Heart left ventricle (tissue), 16 donors: ENCODE measurements around the gene SIRT5. TPM values are rescaled to one million over a fixed set of nuclear protein-coding genes. Genes with fewer than 3 reads are reported as not detected.

Experiments
- ATAC-seq, 4 donors: fragments of 200-7000 bp; cut with Tn5 transposase; one replicate each; pipeline ENCODE4 v1.9.1; 2020 to 2022; ENCODE audit warnings: moderate library complexity in 4 of 4, mild to moderate bottlenecking in 3 of 4, moderate number of reproducible peaks in 1 of 4
- DNase-seq, 5 donors: peaks; one replicate each; pipeline ENCODE4 v3.0.0-alpha.2; 2020
- H3K27ac ChIP-seq, 12 donors: fragments of 200-600 bp; sonication (generic) in 4 of 12; one replicate each; pipeline versions ENCODE4 v1.5.0 to v1.8.0; 2016 to 2022; ENCODE audit warnings: mild to moderate bottlenecking in 2 of 12
- H3K27me3 ChIP-seq, 9 donors: fragments of 200-600 bp; sonication (generic) in 2 of 9; one replicate each; pipeline versions ENCODE4 v1.5.1 to v1.8.0; 2016 to 2022; ENCODE audit warnings: mild to moderate bottlenecking in 3 of 9
- H3K36me3 ChIP-seq, 9 donors: fragments of 200-600 bp; sonication (generic) in 2 of 9; one replicate each; pipeline versions ENCODE4 v1.5.0 to v1.8.0; 2018 to 2022; ENCODE audit warnings: mild to moderate bottlenecking in 2 of 9
- H3K4me1 ChIP-seq, 12 donors: fragments of 200-600 bp; sonication (generic) in 4 of 12; one replicate each; pipeline versions ENCODE4 v1.5.0 to v1.8.0; 2016 to 2022; ENCODE audit warnings: mild to moderate bottlenecking in 3 of 12
- H3K4me3 ChIP-seq, 12 donors: fragments of 200-600 bp; sonication (generic) in 4 of 12; one replicate each; pipeline versions ENCODE4 v1.5.0 to v1.8.0; 2017 to 2022; ENCODE audit warnings: mild to moderate bottlenecking in 9 of 12, moderate library complexity in 4 of 12
- H3K9me3 ChIP-seq, 12 donors: fragments of 200-600 bp; sonication (generic) in 4 of 12; one replicate each; pipeline versions ENCODE4 v1.5.0 to v1.8.0; 2016 to 2022; ENCODE audit warnings: mild to moderate bottlenecking in 1 of 12
- CTCF ChIP-seq, 12 donors: fragments of 200-600 bp; sonication (generic) in 4 of 12; IDR thresholded peaks; one replicate each; pipeline versions ENCODE4 v1.5.0 to v1.8.0; 2018 to 2022; ENCODE audit warnings: antibody characterized with exemption in 12 of 12, mild to moderate bottlenecking in 5 of 12
- POLR2A ChIP-seq, 2 donors: fragments of 450-650 bp; IDR thresholded peaks; one replicate each; pipeline ENCODE4 v1.6.1; 2017; ENCODE audit warnings: antibody characterized with exemption in 2 of 2, mild to moderate bottlenecking in 2 of 2, moderate library complexity in 2 of 2
- WGBS, 4 donors: extraction: QIAGEN DNeasy Blood & Tissue Kit in 2 of 4; methylation state at CpG; one replicate each; pipeline versions ENCODE4 v1.1.5 to v1.1.7; 2013 to 2018; 5-methylcytosine and 5-hydroxymethylcytosine counted together
- intact Hi-C, 10 donors: fragments of 100-400 bp; cut with DNase I; formaldehyde crosslinking; loops; one replicate each; pipeline versions ENCODE4 v1.11.1 to v1.14.2; 2022
- polyA plus RNA-seq, 2 donors: library from polyadenylated mRNA; stranded (reverse); fragments of 200-250 nt; gene quantifications; one replicate each; pipeline ENCODE4 v1.2.3, GENCODE V29; 2013
- total RNA-seq, 9 donors: library from RNA; depleted of rRNA in 2 of 9; stranded (reverse); fragments of >200 nt in 2 of 9; fragmentation: NEBNext Ultra II Directional in 3 of 9; extraction: Animal tissue kit (Norgen Biotek cat#: 25700) in 3 of 9; gene quantifications; one replicate each; pipeline versions ENCODE4 v1.1.0 to v1.2.4, GENCODE V29; 2016 to 2023
- donor health status: ischemic (EF 13 %, LVEDD 7.1; RV severe dilation, severe dysfunction).
- donor health status: healthy with polysubstance abuse.
- donor health status: DM: no; HTN: yes; CAD: no.
- donor health status: DM: no; HTN: no; CAD: no.
- donor health status: ischemic (EF 25% LVEDD 6.9; RV normal size, moderate dysfunction).
- donor health status: ischemic (EF 25% LVEDD 5.7; RV mildly dilated, moderate dysfunction).
- donor health status: healthy.
- donor health status: DM: yes; HTN: yes; CAD: no.
- donor health status: ischemic (EF 35%, LVEDD 5.7; RV mildly dilated, moderate dysfunction).
- donor health status: nonischemic (EF 11% LVEDD 7.7; RV severe dilation, severe dysfunction).
- donor health status: DM: yes; HTN: yes; CAD: no.
- donor health status: PGD.
- donor health status: ischemic (EF 29% LVEDD 5.4; RV normal size, mild dysfunction).
- donor health status: nonischemic (EF 23%, LVEDD 6.1; RV moderate dilation, normal function).

Gene SIRT5
- total and polyA plus RNA-seq, 11 donors: 13.1 to 60.0 (median 37.1) TPM

GRCh38 chr6:13614926-13615791 is 40.8 kb downstream of the SIRT5 start, which contains the start of gene NOL7:
NOL7 (plus strand) TSS chr6:13615335; CDS start chr6:13615359, 24 bp downstream.
- TF ChIP-seq POLR2A (IDR thresholded peaks at IDR 0.05) (peak in 1 of 2 donors; percentile 72), CTCF (IDR thresholded peaks at IDR 0.05) (peak; percentile 83 to 99 (median 92))
- H3K9me3 ChIP-seq: no peaks in the 10 kb centered on the region

DNA sequence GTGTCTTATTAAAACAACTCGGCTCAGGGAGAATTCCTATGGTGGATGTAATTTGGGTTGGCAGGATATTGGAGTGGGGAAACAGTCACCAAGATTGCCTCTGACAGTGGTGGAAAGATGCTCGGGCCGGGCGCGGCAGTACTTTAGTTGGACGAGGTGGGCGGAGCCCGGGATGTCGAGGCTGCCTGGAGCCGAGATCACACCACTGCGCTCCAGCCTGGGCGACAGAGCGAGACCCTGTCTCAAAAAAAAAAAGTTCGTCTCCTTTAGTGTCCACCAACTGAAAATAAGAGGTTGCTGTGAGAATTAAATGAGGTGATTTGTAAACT is 41.4 kb downstream of the SIRT5 start:
- Histone ChIP-seq H3K9me3 (no peaks in the 10 kb centered on the region), H3K27ac (peak overlapping the region; percentile 75 to 94 (median 89)), H3K4me3 (peak overlapping the region; percentile 66 to 96 (median 83)), H3K4me1 (peaks cover 3 to 42% (median 26%) of the 10 kb centered on the region in 12 donors), H3K36me3 (peaks cover 0 to 44% (median 38%) of the 10 kb centered on the region in 9 donors), H3K27me3 (no peaks in the 10 kb centered on the region)
- intact Hi-C loops: loop anchor here in 8 of 10 donors (1.0 to 10.0 kb wide), 9 partner anchors 41 to 288 kb away; partner anchors contain the start of genes RANBP9 (in 4 of the 8), SIRT5 (in 1 of the 8) and TBC1D7 (in 1 of the 8)
- DNase-seq (peak; percentile 53 to 72 (median 55)), ATAC-seq (peak in 3 of 4 donors; percentile 29 to 55 (median 31))
- TF ChIP-seq CTCF (IDR thresholded peaks at IDR 0.05): no peak
- 0 to 1% (median 0%) methylated on average over 14 of the region's 14 CpGs for WGBS, 4 donors

More at GRCh38 chr6:13614926-13615791, 40.8 kb downstream of the SIRT5 start, which contains the start of gene NOL7:
- Histone ChIP-seq H3K4me3 (peak within 1 kb of the TSS; percentile 66 to 96 (median 83)), H3K27ac (peak within 1 kb of the TSS; percentile 75 to 94 (median 89)), H3K36me3 (peaks cover 0 to 38% (median 32%) of the 10 kb centered on the region in 9 donors), H3K27me3 (no peaks in the 10 kb centered on the region), H3K4me1 (peaks cover 3 to 48% (median 27%) of the 10 kb centered on the region in 12 donors)
- WGBS, 4 donors: 0% methylated on average over 52 to 85 of the region's 85 CpGs
- DNase-seq: peak; percentile 98 to 99 (median 98)
- intact Hi-C loops: loop anchor here in 8 of 10 donors (1.0 to 10.0 kb wide), 11 partner anchors 38 to 288 kb away; partner anchors contain the start of genes RANBP9 (in 4 of the 8), SIRT5 (in 2 of the 8) and TBC1D7 (in 1 of the 8)
- ATAC-seq: peak; percentile 96 to 98 (median 96)

DNA sequence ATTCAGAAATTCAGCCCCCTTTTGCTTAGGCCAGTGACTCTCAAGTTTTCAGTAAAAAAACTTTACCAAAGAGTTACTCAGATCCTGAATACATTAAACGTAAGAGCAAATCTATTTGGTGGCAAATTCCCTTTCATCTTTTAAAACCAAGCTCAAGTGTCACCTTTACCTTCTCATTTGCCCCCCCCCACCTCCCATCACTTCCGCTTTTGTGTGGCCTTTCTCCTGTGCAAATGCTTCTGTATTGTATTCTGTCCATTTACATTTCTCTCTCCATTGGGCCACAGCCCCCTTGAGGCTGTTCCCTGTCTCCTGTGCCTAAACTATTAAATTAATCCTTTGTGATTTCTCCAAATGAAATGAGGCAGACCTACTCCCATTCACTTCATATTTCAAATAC is 42.7 kb downstream of the SIRT5 start:
- TF ChIP-seq CTCF (IDR thresholded peaks at IDR 0.05): no peak
- no peak for TF ChIP-seq POLR2A (IDR thresholded peaks at IDR 0.05)
- peaks cover 0 to 57% (median 51%) of the 10 kb centered on the region in 9 donors for H3K36me3 ChIP-seq
- H3K4me3 ChIP-seq: no peak overlapping the region
- no peaks in the 10 kb centered on the region for H3K27me3 ChIP-seq
- 74 to 89% (median 87%) methylated on average over 2 of the region's 2 CpGs for WGBS, 4 donors
- ATAC-seq: no peak
- no peak overlapping the region for H3K27ac ChIP-seq
- peaks cover 3 to 33% (median 24%) of the 10 kb centered on the region in 12 donors for H3K4me1 ChIP-seq
- no peak for DNase-seq
- intact Hi-C loops: loop anchor here in 6 of 10 donors (5.0 to 10.0 kb wide), 6 partner anchors 88 to 290 kb away; partner anchors contain the start of genes RANBP9 (in 2 of the 6) and TBC1D7 (in 1 of the 6)
- no peaks in the 10 kb centered on the region for H3K9me3 ChIP-seq

DNA sequence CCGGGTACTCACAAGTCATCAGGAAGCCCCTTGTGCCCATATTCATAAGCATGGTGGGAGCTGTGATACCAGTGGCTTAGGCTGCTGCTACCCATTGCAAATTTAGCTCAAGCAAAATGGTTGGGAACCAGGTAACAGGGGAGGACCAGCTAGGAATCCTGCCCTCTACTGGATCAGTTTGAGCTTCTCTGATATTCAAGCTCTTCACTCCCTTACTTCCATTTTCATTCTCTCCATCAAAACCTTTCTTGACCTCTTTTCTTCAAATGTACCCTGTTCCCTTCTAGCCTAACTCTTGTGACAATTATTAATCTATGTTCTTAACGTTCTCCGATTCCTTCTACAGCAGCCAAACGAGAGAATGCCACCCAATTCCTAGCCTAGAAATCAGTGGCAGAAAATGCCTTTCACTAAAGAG is 50.5 kb downstream of the SIRT5 start:
- peak in 3 of 4 donors; percentile 37 to 64 (median 48) for ATAC-seq

More for the DNA sequence above, 50.5 kb downstream of the SIRT5 start:
- DNase-seq: no peak
- Histone ChIP-seq H3K4me1 (no peaks in the 10 kb centered on the region), H3K27me3 (no peaks in the 10 kb centered on the region), H3K4me3 (no peak overlapping the region), H3K9me3 (no peaks in the 10 kb centered on the region), H3K36me3 (peaks cover 0 to 100% (median 94%) of the 10 kb centered on the region in 9 donors), H3K27ac (no peak overlapping the region)
- TF ChIP-seq CTCF (IDR thresholded peaks at IDR 0.05): peak in 11 of 12 donors; percentile 10 to 49 (median 34)
- TF ChIP-seq POLR2A (IDR thresholded peaks at IDR 0.05): no peak
- intact Hi-C loops: loop anchor here in 2 of 10 donors (5.0 kb wide), 2 partner anchors 82 to 87 kb away; partner anchors contain the start of gene RANBP9 (in 1 of the 2)
- WGBS, 4 donors: 63 to 75% (median 66%) methylated on average over 4 of the region's 4 CpGs
